ENCODE results near the gene FCHO2. TPM values are rescaled to one million over a fixed set of nuclear protein-coding genes. Genes with fewer than 3 reads are reported as not detected.
A peak's percentile ranks its signal among the peaks of the same experiment; 100 is the strongest.

Gene FCHO2, protein sequence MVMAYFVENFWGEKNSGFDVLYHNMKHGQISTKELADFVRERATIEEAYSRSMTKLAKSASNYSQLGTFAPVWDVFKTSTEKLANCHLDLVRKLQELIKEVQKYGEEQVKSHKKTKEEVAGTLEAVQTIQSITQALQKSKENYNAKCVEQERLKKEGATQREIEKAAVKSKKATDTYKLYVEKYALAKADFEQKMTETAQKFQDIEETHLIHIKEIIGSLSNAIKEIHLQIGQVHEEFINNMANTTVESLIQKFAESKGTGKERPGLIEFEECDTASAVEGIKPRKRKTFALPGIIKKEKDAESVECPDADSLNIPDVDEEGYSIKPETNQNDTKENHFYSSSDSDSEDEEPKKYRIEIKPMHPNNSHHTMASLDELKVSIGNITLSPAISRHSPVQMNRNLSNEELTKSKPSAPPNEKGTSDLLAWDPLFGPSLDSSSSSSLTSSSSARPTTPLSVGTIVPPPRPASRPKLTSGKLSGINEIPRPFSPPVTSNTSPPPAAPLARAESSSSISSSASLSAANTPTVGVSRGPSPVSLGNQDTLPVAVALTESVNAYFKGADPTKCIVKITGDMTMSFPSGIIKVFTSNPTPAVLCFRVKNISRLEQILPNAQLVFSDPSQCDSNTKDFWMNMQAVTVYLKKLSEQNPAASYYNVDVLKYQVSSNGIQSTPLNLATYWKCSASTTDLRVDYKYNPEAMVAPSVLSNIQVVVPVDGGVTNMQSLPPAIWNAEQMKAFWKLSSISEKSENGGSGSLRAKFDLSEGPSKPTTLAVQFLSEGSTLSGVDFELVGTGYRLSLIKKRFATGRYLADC
- total RNA-seq = 3.2 and 5.3 TPM in 2 replicates

DNA sequence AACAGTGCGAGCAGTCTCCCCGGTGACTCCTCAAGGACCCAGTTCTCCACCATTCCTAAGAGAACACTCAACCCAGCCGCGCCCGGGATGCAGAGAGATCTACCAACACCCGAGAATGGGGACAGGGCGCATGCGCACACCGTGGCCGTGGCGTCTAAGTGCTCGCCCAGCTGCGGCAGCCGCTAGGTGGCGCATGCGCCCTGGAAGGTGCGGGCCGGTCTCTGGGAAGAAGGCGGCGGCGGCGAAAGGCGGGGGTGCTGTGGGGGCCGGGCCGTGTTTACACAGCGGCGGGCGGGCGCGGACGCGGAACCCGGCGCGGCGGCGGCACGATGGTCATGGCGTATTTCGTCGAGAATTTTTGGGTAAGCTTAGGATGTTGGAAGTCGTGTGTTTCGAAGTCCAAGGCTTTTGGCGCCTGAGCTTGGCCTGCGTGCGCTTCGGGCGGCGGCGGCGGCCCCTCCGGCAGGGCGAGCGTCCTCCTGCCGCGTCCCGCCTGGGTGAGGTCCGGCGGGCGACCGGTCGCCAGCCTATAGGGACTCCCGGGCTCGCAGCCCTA, at the start of gene FCHO2:
Gene FCHO2, plus strand, starts transcription at position 274 of the 556 bp plus-strand sequence. Its CDS starts 56 bp downstream, at position 330.
- ChIA-PET CTCF (interaction anchor here (1.2 to 1.7 kb wide), 2 partner anchors 12 to 13 kb away, joined by 3 read pairs; no protein-coding TSS in a partner anchor), POLR2A (interaction anchor here (0.7 to 1.0 kb wide), 2 partner anchors 107 to 543 kb away, joined by 3 read pairs; no protein-coding TSS in a partner anchor)
- Mint-ChIP-seq H3K4me1 (peaks cover 14% of the 10 kb centered on the region), H3K27me3 (peaks cover 22% of the 10 kb centered on the region), H3K9me3 (no peaks in the 10 kb centered on the region), H3K4me3 (peak within 1 kb of the TSS; percentile 92), H3K36me3 (ENCODE audit: low read depth) (peaks cover 5% of the 10 kb centered on the region), H3K27ac (peak within 1 kb of the TSS; percentile 76)
- DNase-seq = peak; percentile 96
- intact Hi-C loops (cut with micrococcal nuclease) = loop anchor here (1.0 to 5.0 kb wide), 10 partner anchors 107 to 1811 kb away; partner anchors contain the start of genes ANKRA2, BDP1, BTF3 and FOXD1
- TF ChIP-seq, protein P1, sequence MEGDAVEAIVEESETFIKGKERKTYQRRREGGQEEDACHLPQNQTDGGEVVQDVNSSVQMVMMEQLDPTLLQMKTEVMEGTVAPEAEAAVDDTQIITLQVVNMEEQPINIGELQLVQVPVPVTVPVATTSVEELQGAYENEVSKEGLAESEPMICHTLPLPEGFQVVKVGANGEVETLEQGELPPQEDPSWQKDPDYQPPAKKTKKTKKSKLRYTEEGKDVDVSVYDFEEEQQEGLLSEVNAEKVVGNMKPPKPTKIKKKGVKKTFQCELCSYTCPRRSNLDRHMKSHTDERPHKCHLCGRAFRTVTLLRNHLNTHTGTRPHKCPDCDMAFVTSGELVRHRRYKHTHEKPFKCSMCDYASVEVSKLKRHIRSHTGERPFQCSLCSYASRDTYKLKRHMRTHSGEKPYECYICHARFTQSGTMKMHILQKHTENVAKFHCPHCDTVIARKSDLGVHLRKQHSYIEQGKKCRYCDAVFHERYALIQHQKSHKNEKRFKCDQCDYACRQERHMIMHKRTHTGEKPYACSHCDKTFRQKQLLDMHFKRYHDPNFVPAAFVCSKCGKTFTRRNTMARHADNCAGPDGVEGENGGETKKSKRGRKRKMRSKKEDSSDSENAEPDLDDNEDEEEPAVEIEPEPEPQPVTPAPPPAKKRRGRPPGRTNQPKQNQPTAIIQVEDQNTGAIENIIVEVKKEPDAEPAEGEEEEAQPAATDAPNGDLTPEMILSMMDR (IDR thresholded peaks at IDR 0.05) = no peak
- peak; percentile 96 for ATAC-seq (ENCODE audit: low read depth)

DNA sequence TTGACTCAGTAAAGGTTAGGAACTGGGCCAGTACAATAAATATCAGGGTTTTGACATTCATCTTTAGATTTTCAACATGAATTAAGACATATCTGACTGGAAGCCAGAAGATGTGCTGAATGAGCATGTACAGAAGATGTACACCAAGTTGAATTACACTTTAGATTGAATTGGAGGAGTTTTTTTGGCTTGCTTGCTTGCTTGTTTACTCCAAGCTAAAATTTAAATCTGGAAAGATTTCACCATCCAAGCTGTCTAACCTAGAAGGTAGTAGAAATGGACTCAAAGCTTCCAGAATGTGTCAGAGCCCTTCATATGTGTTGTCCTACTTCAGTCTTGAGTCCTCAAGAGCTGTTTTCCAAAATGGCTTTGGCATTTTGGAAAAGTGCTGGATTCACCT, 49.0 kb upstream of the FCHO2 start:
- Mint-ChIP-seq H3K9me3 (no peaks in the 10 kb centered on the region), H3K4me3 (no peak overlapping the region), H3K36me3 (ENCODE audit: low read depth) (peaks cover 69% of the 10 kb centered on the region), H3K27ac (no peak overlapping the region), H3K27me3 (no peaks in the 10 kb centered on the region), H3K4me1 (no peaks in the 10 kb centered on the region)
- POLR2A ChIA-PET = interaction anchor here (0.5 kb wide), 1 partner anchor 8 kb away, joined by 5 read pairs; no protein-coding TSS in a partner anchor
- TF ChIP-seq, protein P1 (IDR thresholded peaks at IDR 0.05) = no peak
- CTCF ChIA-PET = no interaction called here
- ATAC-seq (ENCODE audit: low read depth) (no peak), DNase-seq (no peak)
- intact Hi-C loops (cut with micrococcal nuclease) = no loop called here

DNA sequence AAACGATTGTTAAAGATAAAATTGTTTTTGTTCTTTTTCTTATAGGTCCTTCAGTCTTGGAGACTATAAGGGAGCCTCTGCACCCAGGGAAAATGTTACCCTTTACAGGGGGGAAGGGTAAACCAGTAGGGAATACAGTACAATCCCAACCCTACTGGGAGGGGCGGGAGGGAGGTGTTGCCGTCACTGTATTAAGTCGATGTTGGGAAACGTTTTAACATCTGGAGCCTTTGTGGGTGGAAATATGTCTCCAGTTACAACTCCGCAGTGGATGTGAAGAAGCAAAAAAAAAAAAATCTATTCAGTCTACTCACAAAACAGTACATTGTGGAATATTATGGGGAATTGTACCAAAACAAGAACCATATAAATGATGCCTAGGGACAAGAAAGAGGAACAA, 47.2 kb upstream of the FCHO2 start:
- POLR2A ChIA-PET = interaction anchor here (0.7 kb wide), 1 partner anchor 48 kb away, joined by 4 read pairs; no protein-coding TSS in a partner anchor
- Mint-ChIP-seq H3K36me3 (ENCODE audit: low read depth) (peaks cover 55% of the 10 kb centered on the region), H3K9me3 (no peaks in the 10 kb centered on the region), H3K27me3 (no peaks in the 10 kb centered on the region), H3K4me1 (no peaks in the 10 kb centered on the region), H3K27ac (no peak overlapping the region), H3K4me3 (no peak overlapping the region)
- ATAC-seq (ENCODE audit: low read depth) = no peak
- CTCF ChIA-PET = no interaction called here
- intact Hi-C loops (cut with micrococcal nuclease) = no loop called here
- no peak for DNase-seq
- TF ChIP-seq, protein P1 (IDR thresholded peaks at IDR 0.05) = no peak

DNA sequence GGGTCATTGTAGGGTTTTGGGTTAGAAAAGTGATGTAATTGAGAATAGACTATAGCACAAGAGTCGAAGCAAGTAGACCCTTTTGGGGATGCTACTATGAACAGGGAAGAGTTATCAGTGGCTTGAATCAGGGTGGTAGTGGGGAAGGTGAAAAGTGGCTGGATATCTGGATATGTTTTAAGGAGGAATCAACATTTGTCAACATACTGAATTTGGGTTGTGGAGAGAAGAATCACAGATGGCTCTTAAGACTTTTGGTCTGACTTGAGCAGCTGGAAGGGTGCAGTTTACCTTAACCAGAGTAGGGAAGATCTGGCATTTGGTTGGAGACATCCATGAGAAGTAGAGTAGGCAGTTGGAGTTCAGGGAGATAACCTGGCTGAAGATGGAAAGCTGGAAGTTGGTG, 38.5 kb upstream of the FCHO2 start:
- ATAC-seq (ENCODE audit: low read depth) (no peak), DNase-seq (no peak)
- Mint-ChIP-seq H3K4me3 (no peak overlapping the region), H3K36me3 (ENCODE audit: low read depth) (no peaks in the 10 kb centered on the region), H3K27ac (no peak overlapping the region), H3K27me3 (no peaks in the 10 kb centered on the region), H3K9me3 (no peaks in the 10 kb centered on the region), H3K4me1 (no peaks in the 10 kb centered on the region)
- POLR2A ChIA-PET = no interaction called here
- CTCF ChIA-PET = no interaction called here
- intact Hi-C loops (cut with micrococcal nuclease) = no loop called here
- TF ChIP-seq, protein P1 (IDR thresholded peaks at IDR 0.05) = no peak

Measured in activated B cell treated with CpG ODN at 0.5 μM for 24 hours (primary cell).